Embryonic facial prominence (tissue), 1 donor: ENCODE data around the gene TGM2.

Source experiments
- DNase-seq: peaks from one replicate; pipeline ENCODE4 v3.0.0-alpha.2; 2016; ENCODE audit errors: extremely low spot score

The TGM2 gene

DNA sequence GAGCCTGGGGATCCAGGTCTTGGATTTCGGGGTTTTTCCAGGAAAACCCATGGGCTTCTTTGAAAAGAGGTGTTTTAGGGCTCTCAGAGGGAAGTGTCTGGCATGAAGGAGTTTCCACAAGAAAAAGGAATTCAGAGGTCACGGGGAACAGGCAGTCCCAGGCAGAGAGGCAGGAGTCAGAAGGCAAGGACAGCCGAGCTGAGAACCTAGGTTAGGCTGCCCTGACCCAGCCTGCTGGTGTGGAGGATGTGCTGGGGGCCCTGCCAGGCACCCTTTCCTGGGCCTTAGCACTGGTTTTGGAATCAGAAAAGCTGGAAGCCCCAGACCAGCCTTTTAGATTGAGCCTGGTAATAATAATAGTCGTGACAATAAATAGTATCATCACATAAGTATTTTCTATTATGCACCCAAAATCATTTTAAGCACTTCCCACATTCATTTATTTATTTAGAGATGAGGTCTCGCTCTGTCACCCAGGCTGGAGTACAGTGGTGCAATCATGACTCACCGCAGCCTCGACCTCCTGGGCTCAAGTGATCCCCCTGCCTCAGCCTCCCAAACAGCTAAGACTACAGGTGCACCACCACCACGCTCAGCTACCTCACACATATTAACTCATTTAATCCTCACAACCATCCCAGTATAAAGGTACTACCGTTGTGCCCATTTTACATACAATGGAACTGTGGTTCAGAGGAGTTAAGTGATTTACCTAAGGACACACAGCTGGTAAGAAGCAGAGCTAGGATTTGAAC is 19.9 kb downstream of the TGM2 start:
- no peak for DNase-seq

DNA sequence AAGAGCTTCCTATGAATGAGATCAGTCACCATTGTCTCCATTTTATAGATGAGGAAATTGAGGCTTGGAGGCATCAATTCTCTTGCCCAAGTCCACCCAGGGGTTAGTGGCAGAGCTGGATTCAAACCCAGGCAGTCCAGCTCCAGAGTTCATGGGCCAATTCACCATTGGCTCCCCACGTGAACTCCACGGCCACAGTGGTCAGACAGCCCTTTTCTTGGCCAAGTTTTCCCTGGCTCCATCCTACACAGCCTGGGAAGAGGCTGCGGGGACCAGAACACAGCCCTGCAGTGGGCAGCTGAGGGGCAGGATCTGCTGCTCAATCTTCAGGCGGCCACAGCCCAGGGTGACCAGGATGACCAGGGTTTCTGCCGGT is 20.5 kb downstream of the TGM2 start:
- DNase-seq, result no peak

DNA sequence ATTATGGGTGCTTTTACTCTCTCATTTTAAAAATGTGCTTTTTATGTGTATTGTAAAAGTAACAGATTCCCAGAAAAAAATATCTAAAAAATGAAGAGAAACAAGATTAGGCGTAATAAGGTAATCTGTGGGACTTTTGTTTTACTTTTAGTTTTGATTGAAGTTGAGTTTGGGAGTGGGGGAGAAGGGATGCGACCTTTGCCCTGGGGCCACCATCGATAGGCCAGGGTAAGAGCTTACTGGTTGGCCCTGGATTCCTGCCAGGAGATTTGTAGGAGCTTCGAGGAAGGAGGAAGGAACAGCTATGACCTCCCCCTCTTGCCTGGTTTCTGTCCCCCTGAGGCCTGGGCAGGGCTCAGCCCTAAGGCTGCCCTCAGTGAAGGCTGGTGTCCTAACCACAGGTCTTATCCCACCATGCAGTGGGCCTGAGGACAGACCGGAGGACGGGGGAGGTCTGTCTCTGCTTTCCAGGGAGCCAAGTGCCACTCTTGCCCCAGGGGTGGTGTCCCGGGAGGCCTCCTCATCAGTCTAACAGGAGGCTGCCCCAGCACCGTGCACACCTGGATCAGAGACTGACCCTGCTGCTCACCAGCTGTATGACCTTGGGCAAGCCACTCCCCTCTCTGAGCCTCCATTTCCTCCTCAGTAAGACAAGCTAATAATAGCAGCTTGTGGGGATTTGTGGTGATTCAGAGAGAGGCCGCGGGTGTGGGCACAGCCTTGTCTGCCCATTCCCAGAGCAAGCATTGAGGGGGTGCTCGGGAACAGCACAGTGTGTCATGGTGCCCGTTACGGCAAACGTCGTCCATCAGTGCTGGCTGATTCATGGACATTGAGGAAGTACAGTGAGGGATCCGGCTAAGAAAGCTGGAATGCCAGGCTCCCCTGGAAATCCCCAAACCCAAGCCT is 21.2 kb downstream of the TGM2 start:
- DNase-seq, result no peak

DNA sequence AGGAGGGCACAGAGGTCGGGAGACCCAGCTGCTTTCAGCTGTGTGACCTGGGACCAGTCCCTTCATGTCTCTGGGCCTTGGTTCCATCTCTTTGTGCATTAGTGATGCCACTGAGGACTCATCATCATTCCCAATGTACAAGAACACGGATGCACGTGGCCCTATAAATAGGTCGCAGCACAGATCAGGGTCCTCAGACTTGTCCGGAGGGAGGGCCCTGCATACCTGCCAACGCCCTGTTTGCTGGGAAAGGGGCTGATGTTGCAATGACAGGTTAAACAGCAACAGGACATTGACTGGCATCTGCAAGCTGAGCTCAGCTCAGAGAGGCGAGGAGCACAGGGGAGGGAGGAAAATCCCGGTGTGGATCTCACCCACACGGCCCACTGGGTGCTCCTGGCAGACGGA is 21.8 kb downstream of the TGM2 start:
- DNase-seq, result no peak

DNA sequence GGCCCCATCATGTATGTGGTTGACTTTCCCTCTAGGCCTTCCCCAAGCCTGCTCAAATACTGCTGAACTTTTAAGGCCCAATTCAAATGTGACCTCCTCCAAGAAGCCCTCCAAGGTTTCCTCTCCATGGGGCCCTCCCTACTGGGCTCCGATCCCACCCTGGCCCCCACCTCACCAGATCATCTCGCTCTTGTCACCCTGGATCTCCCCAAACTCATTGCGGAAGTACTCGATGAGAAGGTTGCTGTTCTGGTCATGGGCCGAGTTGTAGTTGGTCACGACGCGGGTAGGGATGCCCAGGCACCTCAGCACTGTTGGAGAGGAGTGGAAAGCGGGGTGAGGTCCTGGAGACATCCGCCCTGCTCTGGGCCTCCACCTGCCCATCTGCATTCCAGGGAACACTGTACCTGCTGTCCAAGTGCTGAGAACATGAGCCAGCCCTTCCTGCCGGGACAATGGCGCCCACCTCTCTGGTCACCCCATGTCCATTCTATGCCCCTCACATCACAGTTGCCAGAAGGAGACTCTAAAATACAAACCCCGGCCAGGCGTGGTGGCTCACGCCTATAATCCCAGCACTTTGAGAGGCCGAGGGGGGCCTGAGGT is 23.1 kb downstream of the TGM2 start:
- no peak for DNase-seq

DNA sequence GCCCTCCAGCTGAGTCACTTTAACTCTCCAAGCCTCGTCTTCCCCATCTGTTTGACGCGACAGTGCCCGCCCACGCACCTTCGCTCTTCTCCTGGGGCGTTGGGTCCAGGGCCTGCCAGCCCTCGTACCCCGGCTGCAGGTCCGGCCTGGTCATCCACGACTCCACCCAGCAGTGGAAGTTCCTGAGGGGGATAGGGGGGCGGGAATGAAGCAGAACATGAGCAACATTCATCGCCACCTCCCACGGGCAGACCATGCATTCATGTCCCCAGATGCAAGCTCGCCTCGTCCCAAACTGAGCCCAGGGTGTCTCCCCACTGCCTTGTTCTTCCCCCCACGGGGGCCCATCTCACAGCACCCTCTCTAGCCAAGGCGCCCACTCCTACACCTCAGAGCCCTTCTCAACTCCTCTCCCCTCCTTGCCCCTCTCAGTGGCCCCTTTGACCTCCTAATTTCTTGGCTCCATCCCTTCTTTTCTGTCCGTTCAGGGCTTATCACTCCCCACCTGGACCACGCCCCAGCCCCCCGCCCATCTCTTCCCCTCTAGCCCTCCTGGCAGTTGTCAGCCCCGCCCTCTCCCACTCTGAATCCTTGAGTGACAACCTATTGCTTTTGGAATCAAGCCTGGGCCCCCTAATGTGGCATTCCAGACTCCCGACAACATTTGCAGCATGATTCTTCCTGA is 23.7 kb downstream of the TGM2 start:
- no peak for DNase-seq

DNA sequence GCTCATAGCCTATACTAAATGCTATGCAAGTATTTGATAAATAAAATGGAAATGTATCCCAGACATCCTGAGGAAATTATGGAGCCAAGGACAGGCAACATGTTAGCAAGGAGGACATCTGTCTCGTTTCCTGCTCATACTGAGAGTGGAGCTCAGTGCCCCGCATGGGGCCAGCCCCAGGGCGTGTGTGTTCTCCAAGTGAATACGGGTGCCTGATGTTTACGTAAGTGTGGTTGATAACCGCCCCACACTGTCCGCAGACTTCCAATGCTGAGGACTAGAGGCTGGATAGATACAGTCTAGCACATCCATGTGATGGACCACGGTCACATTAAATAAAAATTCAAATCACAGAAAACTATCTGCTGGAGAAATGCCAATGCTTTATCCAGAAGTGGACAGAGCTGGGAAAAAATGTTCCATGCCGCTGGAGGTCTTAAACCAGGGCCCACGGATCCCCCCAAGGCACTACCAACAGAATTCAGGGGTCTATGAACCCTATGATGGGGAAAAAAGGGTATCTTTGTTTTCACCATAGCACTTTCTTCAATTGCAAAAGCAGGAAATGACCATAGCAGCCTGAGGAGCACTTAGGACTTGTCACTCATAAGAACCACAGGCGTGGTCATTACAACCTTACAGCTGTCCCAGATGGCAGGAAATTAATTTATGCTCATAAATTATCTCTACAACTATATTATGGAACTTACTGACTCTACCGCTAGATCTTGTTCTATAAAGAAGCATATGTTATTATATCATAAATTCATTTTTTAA is 24.9 kb downstream of the TGM2 start:
- no peak for DNase-seq

DNA sequence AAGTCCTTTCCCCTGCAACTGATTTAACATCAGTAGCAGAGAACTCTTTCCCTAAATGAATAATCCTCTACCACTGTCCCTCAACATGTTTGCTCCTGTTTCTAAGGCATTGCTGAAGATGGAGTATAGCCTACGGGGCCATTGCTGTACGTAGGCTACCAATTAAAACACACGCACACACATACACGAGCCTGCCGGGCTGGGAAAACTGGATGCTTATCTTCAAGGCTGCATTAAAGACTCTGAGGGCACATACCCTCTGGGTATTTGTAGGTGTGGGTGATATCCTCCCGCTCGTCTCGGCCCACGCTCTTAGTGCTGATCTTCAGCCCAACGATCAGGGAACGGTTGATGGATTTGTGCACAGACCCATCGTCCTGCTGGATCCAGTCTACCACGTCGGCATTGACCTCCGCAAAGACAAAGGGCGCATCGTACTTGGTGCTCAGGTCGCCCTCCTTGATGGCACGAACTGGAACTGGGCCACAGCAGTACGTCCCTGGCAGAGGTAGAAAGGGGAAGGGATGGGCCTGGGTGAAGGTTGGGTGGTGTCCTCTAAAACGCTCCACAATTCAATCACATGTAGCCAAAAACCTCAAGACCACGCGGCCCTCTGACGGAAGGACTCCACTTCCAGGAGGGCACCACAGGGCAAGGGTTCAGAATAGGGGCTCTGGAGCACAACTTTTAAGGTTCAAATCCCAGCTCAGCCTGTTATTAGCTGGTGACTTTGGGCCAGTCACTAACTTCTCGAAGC is 25.7 kb downstream of the TGM2 start:
- DNase-seq, result no peak

DNA sequence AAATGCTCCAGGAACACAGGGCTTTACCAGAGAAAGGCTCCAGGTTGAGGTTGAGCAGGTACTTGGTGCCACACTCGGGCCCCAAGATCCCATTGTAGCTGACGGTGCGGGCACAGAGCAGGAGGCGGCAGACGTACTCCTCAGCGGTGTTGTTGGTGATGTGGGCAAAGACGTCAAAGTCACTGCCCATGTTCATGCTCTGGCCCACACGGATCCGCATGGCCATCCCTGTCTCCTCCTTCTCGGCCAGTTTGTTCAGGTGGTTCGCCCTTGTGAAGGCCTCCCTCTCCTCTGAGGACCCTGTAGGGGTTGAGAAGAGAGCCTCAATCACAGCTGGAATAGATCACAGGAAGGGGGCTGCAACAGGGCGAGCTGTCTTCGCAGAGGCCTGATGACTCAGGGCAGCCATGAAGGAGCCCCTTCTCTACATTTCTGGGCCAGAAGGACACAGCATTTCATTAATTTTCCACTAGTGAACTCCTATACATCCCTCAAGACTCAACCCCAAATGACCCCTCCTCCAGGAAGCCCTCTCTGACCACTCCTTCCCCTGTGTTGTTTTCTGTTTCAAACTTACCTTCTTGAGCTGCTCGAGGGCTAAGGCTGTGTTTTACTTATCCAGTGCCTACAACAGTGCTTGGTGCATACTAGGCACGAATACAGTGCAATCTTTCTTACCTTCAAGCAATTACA is 26.8 kb downstream of the TGM2 start:
- no peak for DNase-seq

DNA sequence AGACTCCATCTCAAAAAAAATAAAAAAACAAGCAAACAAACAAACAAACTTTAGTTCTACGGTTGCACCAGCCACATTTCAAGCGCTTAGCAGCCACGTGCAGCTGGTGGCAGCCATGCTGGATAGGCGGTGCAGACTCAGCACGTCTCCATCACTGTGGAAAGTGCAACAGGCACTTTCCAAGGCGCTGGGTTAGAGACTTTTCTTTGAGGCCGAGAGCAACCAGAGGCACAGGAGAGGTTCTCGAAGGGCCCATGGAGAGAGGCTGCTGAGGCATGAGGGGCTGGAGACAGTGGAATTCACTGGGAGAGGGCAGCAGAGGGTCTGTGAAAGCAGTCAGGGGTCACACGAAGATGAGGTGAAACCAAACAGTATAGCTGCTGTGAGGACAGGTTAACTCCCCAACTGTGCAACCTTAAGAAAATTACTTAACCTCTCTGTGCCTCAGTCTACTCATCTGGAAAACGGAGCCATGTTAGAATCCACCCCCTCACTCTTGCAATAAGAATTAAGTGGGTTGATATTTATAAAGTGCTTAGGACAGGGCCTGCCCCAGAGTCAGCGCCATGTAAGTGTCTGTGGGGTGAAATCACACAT is 27.5 kb downstream of the TGM2 start:
- DNase-seq, result no peak

DNA sequence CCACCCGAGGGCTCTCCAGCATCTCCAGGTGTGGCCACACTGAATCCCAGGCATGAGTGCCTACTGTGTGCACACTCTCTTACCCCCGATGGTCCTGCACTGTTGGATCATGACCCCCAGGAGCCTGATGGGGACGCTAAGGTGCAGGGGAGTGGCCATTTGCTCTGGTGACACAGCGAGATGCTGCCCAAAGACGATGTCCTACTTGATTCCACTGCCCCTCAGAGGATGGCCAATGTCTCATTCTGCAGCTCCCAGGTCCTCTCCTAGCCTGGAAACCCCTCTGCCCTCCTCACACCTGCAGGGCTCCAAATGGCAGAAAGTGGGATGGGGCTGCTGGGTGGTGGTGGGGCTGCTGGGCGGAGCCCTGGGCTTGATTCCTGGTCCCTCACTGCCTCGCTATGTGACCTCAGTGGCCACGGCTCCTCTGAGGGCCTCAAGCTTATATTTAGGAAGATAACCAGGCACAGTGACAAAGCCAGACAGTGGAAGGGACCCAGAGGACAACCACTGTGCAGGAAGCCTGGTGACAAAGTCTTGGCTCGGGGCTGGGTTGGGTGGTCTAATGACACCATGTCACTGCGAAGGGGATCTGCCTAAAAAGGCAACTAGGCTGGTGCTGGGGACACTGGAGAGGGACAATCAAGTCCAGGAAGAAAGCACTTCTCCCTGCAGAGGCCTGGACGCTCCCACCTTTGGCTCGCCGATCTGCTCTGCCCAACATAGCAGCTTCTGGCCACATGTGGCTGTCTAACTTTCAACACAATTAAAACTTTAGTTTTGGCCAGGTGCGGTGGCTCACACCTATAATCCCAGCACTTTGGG is 28.4 kb downstream of the TGM2 start:
- DNase-seq, result no peak

DNA sequence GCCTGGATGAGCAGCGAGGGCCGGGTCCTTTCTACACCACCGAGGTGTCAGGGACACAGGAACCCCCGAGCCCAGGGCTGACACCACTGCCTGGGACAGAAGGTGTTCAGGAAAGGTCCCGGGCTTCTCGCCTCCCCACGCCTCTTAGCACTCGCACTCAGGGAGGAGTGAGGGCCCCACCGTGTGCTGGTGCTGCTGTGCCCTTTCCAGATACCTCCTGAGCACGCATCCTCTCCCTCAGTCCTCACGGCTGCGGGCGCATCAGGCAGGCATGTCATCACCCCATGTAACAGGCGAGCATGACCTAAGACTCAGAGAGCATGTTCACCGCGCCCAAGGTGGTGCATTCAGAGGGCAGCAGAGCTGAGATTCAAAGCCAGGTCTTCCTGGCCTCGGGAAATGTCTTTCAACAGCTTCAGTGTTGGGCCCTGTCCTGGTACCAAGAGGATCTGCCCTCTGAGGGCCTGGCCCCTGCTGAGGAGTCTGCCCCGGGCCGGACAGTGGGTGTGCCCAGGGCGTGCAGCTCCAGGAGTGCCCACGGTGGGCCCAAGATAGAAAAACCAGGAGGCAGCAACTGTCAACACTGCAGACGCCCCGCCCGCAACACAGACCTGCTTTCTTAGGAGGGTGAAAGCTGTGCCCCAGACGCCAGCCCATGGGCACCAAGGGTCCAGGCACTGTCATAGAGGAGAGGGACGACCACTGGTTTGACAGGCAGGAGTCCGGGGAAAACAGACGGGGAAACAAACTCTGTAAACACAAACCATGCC is 29.2 kb downstream of the TGM2 start:
- no peak for DNase-seq

DNA sequence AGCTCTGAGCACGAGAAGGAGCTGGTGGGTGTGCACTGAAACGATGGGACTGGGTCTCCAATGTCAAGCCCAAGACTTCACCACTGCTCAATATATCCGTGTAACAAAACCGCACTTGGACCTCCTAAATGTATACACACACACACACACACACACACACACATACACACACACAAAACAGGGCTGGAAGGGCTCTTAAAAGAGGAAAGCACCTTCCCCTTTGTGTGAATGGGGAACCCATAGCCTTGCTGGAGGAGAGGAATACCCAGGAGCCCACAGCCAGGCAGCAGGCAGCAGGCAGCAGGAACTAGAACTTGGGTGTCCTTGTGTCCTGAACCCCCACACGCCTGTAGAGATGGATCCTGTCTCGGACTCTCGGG is 29.8 kb downstream of the TGM2 start:
- no peak for DNase-seq

DNA sequence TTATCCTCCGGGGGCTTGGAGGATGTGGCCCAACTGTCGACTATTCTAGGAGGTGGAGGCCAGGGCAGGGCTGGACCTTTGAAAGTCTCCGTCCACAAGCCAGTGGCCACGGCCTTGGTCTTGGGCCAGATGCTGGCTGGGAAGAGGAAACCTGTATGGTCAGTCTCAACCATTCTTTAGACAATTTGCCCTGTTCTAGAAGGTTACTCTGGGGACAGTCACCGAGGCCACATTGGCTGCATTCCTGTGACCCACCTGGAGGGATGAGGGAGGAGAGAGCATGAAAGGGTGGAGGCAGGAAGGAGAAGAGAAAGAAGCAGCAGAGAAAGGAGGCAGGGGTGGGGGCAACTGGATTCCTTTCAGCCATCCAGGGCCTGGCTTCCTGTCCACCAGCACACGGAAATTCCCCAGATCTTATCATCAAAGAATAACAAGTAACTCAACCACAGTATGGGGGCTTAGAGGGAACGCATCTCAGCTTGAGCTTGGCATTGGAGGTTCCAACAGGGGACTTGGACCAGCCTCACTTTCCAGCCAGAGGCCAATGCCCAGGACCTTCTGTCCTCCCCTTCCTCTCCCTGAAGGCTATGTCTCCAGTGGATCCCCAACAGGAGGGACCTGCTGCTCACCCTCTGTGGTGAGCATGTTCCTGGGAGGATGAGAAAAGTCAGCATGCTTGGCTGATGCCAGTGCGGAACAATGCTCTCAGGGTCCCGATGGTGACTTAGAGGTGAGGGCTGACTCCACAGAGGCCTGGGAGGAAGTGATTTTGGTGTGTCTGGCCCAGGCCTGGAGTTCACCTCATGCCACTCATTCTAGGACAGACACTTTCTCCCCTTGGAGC is 30.4 kb downstream of the TGM2 start:
- no peak for DNase-seq

DNA sequence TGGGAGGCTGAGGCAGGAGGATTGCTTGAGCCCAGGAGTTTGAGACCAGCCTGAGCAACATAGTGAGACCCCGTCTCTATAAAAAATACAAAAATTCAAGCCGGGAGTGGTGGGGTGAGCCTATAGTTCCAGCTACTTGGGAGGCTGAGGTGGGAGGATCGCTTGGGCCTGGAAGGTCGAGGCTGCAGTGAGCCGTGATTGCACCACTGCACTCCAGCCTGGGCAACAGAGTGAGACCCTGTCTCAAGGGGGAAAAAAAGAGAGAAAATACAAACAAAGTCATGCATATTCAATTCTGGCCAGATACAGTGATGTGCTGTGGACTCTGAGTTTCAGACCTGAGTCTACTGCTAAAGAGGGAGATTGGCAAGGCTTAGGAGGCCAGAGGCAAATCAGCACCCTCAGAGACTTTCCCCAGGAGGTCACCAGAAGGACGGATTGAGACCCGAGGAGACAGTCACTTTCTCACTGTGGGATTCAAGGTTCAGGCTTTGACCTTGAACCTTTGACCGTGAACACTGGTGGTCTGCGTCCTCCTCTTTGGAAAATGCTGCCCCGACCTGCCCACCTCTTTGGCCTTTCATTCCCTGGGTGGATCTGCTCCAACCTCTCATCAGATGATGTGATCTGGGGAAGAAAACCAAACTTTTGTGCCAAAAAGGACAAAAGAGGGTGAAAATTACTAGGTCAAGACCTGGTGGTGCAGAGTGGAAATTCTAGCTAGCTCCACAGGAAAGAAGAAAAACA is 31.2 kb downstream of the TGM2 start:
- no peak for DNase-seq

DNA sequence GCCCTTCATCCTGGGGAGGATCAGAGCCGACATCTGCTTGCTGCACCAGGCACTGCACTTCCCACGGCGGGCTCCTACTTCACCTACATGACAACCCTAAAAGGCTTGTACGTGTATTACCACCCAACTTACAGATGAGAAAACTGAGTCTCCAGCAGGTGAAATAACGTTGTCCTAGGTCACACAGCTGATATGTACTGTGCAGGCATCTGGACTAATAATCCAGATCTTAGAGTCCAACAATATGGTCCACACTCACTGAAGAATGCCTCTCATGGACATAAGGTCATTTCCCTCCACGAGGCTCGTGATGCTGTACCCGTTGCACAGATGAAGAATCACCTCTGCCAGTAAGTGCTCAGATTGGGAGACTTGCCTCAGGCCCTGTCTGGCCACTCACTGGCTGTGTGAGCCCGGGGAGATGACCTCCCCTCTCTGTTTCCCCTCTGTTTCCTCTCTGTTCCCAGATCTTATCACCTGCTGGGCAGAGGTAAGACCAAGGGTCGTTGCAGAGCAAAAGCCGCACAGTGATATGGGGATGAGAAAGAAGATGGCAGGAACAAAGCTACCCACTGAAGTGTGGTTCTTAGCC is 32.1 kb downstream of the TGM2 start:
- no peak for DNase-seq
